GM20000 (cell line): ENCODE results near the gene SMIM10L1.

Experiments used
- DNase-seq: peaks from one replicate; pipeline ENCODE4 v3.0.0; 2012; ENCODE audit warnings: low spot score
- TF ChIP-seq, protein P1 (sequence below): IDR thresholded peaks from 2 replicates; pipeline ENCODE4 v1.5.1; 2012; ENCODE audit warnings: mild to moderate bottlenecking, control low read depth; ENCODE audit errors: extremely low read depth, missing control alignments

The SMIM10L1 gene

DNA sequence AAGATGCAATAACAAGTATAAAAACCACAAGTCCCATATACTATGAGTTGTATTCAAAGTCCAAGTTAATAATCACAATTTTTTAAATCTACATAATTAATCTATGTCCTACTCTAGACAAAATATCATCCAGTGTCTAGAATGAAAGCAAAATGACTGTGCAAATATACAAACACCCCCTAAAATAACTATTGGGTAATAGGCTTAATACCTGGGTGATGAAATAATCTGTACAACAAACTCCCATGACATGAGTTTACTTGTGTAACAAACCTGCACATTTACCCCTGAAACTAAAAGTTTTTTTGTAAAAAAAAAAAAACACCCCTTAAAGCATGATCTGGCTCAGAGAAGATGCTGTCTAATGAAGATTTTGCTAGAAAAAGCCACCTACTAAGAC, 11.5 kb downstream of the SMIM10L1 start:
- TF ChIP-seq, protein P1, sequence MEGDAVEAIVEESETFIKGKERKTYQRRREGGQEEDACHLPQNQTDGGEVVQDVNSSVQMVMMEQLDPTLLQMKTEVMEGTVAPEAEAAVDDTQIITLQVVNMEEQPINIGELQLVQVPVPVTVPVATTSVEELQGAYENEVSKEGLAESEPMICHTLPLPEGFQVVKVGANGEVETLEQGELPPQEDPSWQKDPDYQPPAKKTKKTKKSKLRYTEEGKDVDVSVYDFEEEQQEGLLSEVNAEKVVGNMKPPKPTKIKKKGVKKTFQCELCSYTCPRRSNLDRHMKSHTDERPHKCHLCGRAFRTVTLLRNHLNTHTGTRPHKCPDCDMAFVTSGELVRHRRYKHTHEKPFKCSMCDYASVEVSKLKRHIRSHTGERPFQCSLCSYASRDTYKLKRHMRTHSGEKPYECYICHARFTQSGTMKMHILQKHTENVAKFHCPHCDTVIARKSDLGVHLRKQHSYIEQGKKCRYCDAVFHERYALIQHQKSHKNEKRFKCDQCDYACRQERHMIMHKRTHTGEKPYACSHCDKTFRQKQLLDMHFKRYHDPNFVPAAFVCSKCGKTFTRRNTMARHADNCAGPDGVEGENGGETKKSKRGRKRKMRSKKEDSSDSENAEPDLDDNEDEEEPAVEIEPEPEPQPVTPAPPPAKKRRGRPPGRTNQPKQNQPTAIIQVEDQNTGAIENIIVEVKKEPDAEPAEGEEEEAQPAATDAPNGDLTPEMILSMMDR, result no peak
- DNase-seq, result no peak

DNA sequence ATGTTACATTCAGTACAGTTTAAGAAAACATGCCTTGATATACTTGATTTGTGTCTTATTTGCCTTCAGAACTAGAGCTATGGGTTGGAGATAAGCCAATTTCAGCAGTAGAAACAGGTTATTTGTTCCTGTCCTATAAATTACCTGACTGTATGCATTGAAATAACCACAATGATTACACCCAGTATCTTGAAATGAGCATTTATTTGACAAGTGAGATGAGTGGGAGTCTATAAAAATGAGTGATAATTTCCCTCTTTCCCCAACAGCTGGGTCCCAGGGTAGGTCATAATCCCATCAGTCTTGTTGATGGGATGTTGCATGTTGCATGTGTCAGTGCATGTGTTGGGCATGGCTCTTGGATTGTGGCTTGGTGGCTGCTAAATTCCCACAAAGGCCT, 12.0 kb downstream of the SMIM10L1 start:
- no peak for DNase-seq
- TF ChIP-seq, protein P1, result no peak

DNA sequence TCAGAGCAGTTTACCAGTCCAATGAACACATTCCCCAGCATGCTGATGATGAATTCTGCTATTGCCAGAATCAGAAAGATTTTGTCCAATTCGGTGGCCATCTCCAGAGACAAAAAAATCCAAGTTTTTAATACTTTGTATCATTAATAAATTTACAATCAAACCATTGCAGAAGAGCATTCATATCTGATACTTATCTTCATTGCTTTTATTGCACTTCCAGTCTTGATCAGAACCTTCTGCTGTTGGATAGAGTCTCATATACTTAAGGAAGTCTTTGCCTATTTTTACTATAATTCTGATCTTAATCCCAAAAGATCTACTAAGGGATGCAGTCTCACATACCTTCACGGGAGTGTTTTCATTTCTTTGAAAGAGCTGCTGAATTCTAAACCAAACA, 15.8 kb downstream of the SMIM10L1 start, which contains the start of gene TAS2R42:
Gene TAS2R42, minus strand, starts transcription at position 101 of the 400 bp plus-strand sequence. Its CDS starts 0 bp downstream, at position 101.
- TF ChIP-seq, protein P1, result no peak

GRCh38 chr12:11202811-11203210, 31.8 kb downstream of the SMIM10L1 start:
- DNase-seq, result no peak
- TF ChIP-seq, protein P1, result no peak

More for the DNA sequence above, 15.8 kb downstream of the SMIM10L1 start, which contains the start of gene TAS2R42:
- no peak for DNase-seq

DNA sequence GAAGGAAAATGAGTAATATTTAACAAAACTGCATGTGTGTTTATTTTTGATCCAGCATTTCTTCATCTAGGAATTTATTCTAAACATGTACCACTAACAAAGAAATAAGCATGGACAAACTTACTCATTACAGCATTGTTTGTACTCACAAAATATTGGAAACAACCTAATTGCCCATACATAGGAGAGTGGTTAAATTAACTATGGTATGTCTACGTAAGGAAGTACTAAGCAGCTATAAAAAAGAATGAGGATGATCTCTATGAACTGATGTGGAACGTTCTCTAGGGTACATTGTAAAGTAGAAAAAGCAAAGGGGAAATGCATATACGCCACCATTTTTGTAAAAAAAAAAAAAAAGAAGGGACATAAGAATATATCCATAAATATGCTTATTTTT, 33.2 kb downstream of the SMIM10L1 start:
- TF ChIP-seq, protein P1, result no peak

GRCh38 chr12:11209113-11209512, 38.1 kb downstream of the SMIM10L1 start:
- no peak for DNase-seq
- TF ChIP-seq, protein P1, result no peak

More for the DNA sequence above, 33.2 kb downstream of the SMIM10L1 start:
- no peak for DNase-seq
